Astrocyte (in vitro differentiated cells and primary cell): ENCODE measurements around the gene TBL1XR1. TPM values are rescaled to one million over a fixed set of nuclear protein-coding genes. Genes with fewer than 3 reads are reported as not detected.

ENCODE experiments used
- DNase-seq: peaks from one replicate; pipeline ENCODE4 v3.0.0-alpha.2; 2010; ENCODE audit warnings: low read depth
- FAIRE-seq: peaks from 2 replicates; lab custom pipeline; 2011; peaks lifted over from hg19 to GRCh38; lab: Jason Lieb, UNC
- H2AFZ ChIP-seq: 2 replicates; pipeline ENCODE4 v1.6.0; 2012; ENCODE audit warnings: low read depth, low read length, inconsistent platforms
- H3K27ac ChIP-seq: 2 replicates; pipeline ENCODE4 v1.5.1; 2011; ENCODE audit warnings: low read depth, low read length, inconsistent platforms
- H3K27me3 ChIP-seq: 2 replicates; pipeline ENCODE4 v1.6.0; 2011; ENCODE audit warnings: low read length, inconsistent platforms; ENCODE audit not compliant: insufficient read depth
- H3K36me3 ChIP-seq: 2 replicates; pipeline ENCODE4 v1.5.1; 2011; ENCODE audit warnings: low read length, inconsistent platforms; ENCODE audit not compliant: insufficient read depth
- H3K4me1 ChIP-seq: 2 replicates; pipeline ENCODE4 v1.5.1; 2011; ENCODE audit warnings: low read length, inconsistent platforms; ENCODE audit not compliant: insufficient read depth
- H3K4me2 ChIP-seq: 2 replicates; pipeline ENCODE4 v1.6.0; 2012; ENCODE audit warnings: low read length, inconsistent platforms
- H3K4me3 ChIP-seq: 2 replicates; pipeline ENCODE4 v1.5.1; 2011; ENCODE audit warnings: low read depth, mild to moderate bottlenecking, low read length, inconsistent platforms; ENCODE audit not compliant: insufficient read depth
- H3K79me2 ChIP-seq: 2 replicates; pipeline ENCODE4 v1.6.0; 2012; ENCODE audit warnings: mild to moderate bottlenecking, low read length, inconsistent platforms; ENCODE audit not compliant: insufficient read depth
- H3K9ac ChIP-seq: 2 replicates; pipeline ENCODE4 v1.6.0; 2012; ENCODE audit warnings: mild to moderate bottlenecking, low read length, inconsistent platforms
- H3K9me3 ChIP-seq: 2 replicates; pipeline ENCODE4 v1.5.1; 2012; ENCODE audit warnings: low read depth, mild to moderate bottlenecking, low read length, inconsistent platforms; ENCODE audit not compliant: insufficient read depth
- H4K20me1 ChIP-seq: 2 replicates; pipeline ENCODE4 v1.6.0; 2012; ENCODE audit warnings: low read length, inconsistent platforms; ENCODE audit not compliant: insufficient read depth
- H3K27ac Mint-ChIP-seq: one replicate; pipeline ENCODE4 v1.8.0; 2021; ENCODE audit warnings: mild to moderate bottlenecking, mixed read lengths; ENCODE audit not compliant: unreplicated experiment
- H3K27me3 Mint-ChIP-seq: one replicate; pipeline ENCODE4 v1.8.0; 2021; ENCODE audit warnings: low read depth, mixed read lengths; ENCODE audit not compliant: unreplicated experiment
- H3K36me3 Mint-ChIP-seq: one replicate; pipeline ENCODE4 v1.8.0; 2021; ENCODE audit warnings: low read depth, mixed read lengths; ENCODE audit not compliant: unreplicated experiment
- H3K4me1 Mint-ChIP-seq: one replicate; pipeline ENCODE4 v1.8.0; 2021; ENCODE audit warnings: low read depth, mixed read lengths; ENCODE audit not compliant: unreplicated experiment
- H3K4me3 Mint-ChIP-seq: one replicate; pipeline ENCODE4 v1.8.0; 2021; ENCODE audit warnings: mild to moderate bottlenecking, moderate library complexity, mixed read lengths; ENCODE audit not compliant: unreplicated experiment
- H3K9me3 Mint-ChIP-seq: one replicate; pipeline ENCODE4 v1.8.0; 2021; ENCODE audit warnings: mild to moderate bottlenecking, mixed read lengths; ENCODE audit not compliant: unreplicated experiment
- CTCF ChIP-seq: IDR thresholded peaks from 2 replicates; pipeline ENCODE4 v1.5.1; 2011; ENCODE audit warnings: low read depth, mild to moderate bottlenecking, inconsistent platforms, low read length, moderate library complexity; ENCODE audit not compliant: insufficient read depth
- EZH2 ChIP-seq: IDR thresholded peaks from 2 replicates; pipeline ENCODE4 v1.6.1; 2012; ENCODE audit warnings: mild to moderate bottlenecking, low read length, inconsistent platforms; ENCODE audit not compliant: insufficient read depth
- total RNA-seq: library from RNA; stranded (reverse); gene quantifications from 2 replicates; pipeline ENCODE4 v1.2.1, GENCODE V29; 2021

The TBL1XR1 gene
- total RNA-seq, 1 donor from 2014 or later = 140 TPM

- H3K79me2 ChIP-seq = peaks cover 58% of the 10 kb centered on the region
- H3K36me3 ChIP-seq = no peaks in the 10 kb centered on the region
- H4K20me1 ChIP-seq = peaks cover 38% of the 10 kb centered on the region
- H3K27me3 ChIP-seq = no peaks in the 10 kb centered on the region
- H3K36me3 Mint-ChIP-seq = peaks cover 3% of the 10 kb centered on the region
- H3K27me3 Mint-ChIP-seq = no peaks in the 10 kb centered on the region
- FAIRE-seq = no peak
- peaks cover 2% of the 10 kb centered on the region for H3K9me3 Mint-ChIP-seq
- H3K27ac ChIP-seq = peak overlapping the region; percentile 95
- H3K4me3 Mint-ChIP-seq = peak overlapping the region; percentile 98
- peak overlapping the region; percentile 97 for H3K27ac Mint-ChIP-seq
- H3K9me3 ChIP-seq = no peaks in the 10 kb centered on the region
- H3K4me1 ChIP-seq = peaks cover 28% of the 10 kb centered on the region
- TF ChIP-seq EZH2 (no peak), CTCF (no peak)
- no peak for DNase-seq
- peak overlapping the region; percentile 95 for H3K4me2 ChIP-seq
- no peak overlapping the region for H2AFZ ChIP-seq
- H3K4me1 Mint-ChIP-seq = peaks cover 25% of the 10 kb centered on the region
- H3K9ac ChIP-seq = peak overlapping the region; percentile 98
- H3K4me3 ChIP-seq = peak overlapping the region; percentile 92
Measured at GRCh38 chr3:177196008-177196455, 1.2 kb downstream of the TBL1XR1 start.

- TF ChIP-seq CTCF (no peak), EZH2 (no peak)
- Histone ChIP-seq H4K20me1 (peaks cover 45% of the 10 kb centered on the region), H3K9ac (peak overlapping the region; percentile 98), H3K27me3 (no peaks in the 10 kb centered on the region), H3K9me3 (no peaks in the 10 kb centered on the region), H3K4me3 (peak overlapping the region; percentile 92), H3K27ac (peak overlapping the region; percentile 95), H3K36me3 (no peaks in the 10 kb centered on the region), H3K79me2 (peaks cover 64% of the 10 kb centered on the region), H2AFZ (no peak overlapping the region), H3K4me1 (peaks cover 32% of the 10 kb centered on the region), H3K4me2 (peak overlapping the region; percentile 95)
- FAIRE-seq (peak; percentile 9), DNase-seq (no peak)
- Mint-ChIP-seq H3K27me3 (no peaks in the 10 kb centered on the region), H3K9me3 (peaks cover 2% of the 10 kb centered on the region), H3K4me3 (peak overlapping the region; percentile 98), H3K27ac (peak overlapping the region; percentile 97), H3K4me1 (peaks cover 28% of the 10 kb centered on the region), H3K36me3 (peaks cover 3% of the 10 kb centered on the region)
Measured at GRCh38 chr3:177195242-177195991, 1.9 kb downstream of the TBL1XR1 start.

- no peak overlapping the region for H3K27ac ChIP-seq
- Mint-ChIP-seq H3K36me3 (peaks cover 3% of the 10 kb centered on the region), H3K27me3 (no peaks in the 10 kb centered on the region), H3K4me3 (peak overlapping the region; percentile 98), H3K9me3 (peaks cover 2% of the 10 kb centered on the region), H3K27ac (no peak overlapping the region), H3K4me1 (peaks cover 27% of the 10 kb centered on the region)
- peak overlapping the region; percentile 92 for H3K4me3 ChIP-seq
- peak overlapping the region; percentile 95 for H3K4me2 ChIP-seq
- peaks cover 56% of the 10 kb centered on the region for H4K20me1 ChIP-seq
- TF ChIP-seq EZH2 (no peak), CTCF (no peak)
- H3K27me3 ChIP-seq = no peaks in the 10 kb centered on the region
- no peaks in the 10 kb centered on the region for H3K36me3 ChIP-seq
- H2AFZ ChIP-seq = no peak overlapping the region
- DNase-seq (no peak), FAIRE-seq (no peak)
- peaks cover 75% of the 10 kb centered on the region for H3K79me2 ChIP-seq
- H3K9me3 ChIP-seq = no peaks in the 10 kb centered on the region
- peaks cover 32% of the 10 kb centered on the region for H3K4me1 ChIP-seq
- peak overlapping the region; percentile 98 for H3K9ac ChIP-seq
Measured at GRCh38 chr3:177194299-177194698, 3.0 kb downstream of the TBL1XR1 start.
